ENCODE data around the gene CA6.

The CA6 gene

DNA sequence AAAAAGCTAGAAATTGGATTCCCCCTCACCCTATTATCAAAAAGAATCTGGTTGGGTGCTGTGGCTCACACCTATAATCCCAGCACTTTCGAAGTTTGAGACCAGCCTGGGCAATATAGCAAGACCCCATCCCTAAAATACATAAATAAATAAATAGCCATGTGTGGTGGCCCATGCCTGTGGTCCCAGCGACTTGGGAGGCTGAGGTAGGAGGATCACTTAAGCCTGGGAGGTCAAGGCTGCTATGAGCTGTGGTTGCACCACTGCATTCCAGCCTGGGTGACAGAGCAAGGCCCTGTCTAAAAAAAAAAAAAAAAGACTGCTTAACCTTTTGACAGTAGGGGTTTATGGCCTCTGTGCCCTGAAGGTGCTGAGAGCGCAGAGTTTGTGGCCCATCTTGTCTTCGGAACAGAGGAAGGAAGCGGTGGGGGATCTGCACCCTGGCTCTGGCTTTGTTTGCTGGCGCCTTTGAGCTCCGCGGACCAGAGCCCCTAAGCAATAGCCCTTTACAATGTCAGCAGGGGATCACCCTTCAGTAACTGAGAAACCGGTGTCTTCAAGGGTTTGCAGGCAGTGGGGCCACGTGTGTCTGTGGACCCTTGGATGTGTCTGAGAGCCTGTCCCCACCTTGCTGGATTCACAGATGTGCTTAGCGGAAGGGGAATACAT lies 58.5 kb downstream of the CA6 start:
- Histone ChIP-seq H3K27ac (ENCODE audit: low read depth, low read length) (no peak overlapping the region), H3K27me3 (ENCODE audit: control insufficient read depth, insufficient read depth, low read length) (no peaks in the 10 kb centered on the region), H3K9ac (ENCODE audit: low read length) (no peak overlapping the region), H3K4me3 (ENCODE audit: low read length) (no peak overlapping the region), H3K36me3 (ENCODE audit: control insufficient read depth, insufficient read depth, low read length) (no peaks in the 10 kb centered on the region), H3K4me1 (ENCODE audit: control insufficient read depth, insufficient read depth, low read length) (no peaks in the 10 kb centered on the region)

GRCh38 chr1:9004700-9005394 lies 59.2 kb downstream of the CA6 start:
- no peaks in the 10 kb centered on the region for H3K36me3 ChIP-seq (ENCODE audit: control insufficient read depth, insufficient read depth, low read length)
- no peak overlapping the region for H3K27ac ChIP-seq (ENCODE audit: low read depth, low read length)
- no peaks in the 10 kb centered on the region for H3K4me1 ChIP-seq (ENCODE audit: control insufficient read depth, insufficient read depth, low read length)
- no peak overlapping the region for H3K4me3 ChIP-seq (ENCODE audit: low read length)
- H3K9ac ChIP-seq (ENCODE audit: low read length): no peak overlapping the region
- no peaks in the 10 kb centered on the region for H3K27me3 ChIP-seq (ENCODE audit: control insufficient read depth, insufficient read depth, low read length)

- H3K27ac ChIP-seq (ENCODE audit: low read depth, low read length): no peak overlapping the region
- no peaks in the 10 kb centered on the region for H3K27me3 ChIP-seq (ENCODE audit: control insufficient read depth, insufficient read depth, low read length)
- no peak overlapping the region for H3K9ac ChIP-seq (ENCODE audit: low read length)
- no peaks in the 10 kb centered on the region for H3K36me3 ChIP-seq (ENCODE audit: control insufficient read depth, insufficient read depth, low read length)
- no peak overlapping the region for H3K4me3 ChIP-seq (ENCODE audit: low read length)
- H3K4me1 ChIP-seq (ENCODE audit: control insufficient read depth, insufficient read depth, low read length): no peaks in the 10 kb centered on the region
Observed at GRCh38 chr1:9005395-9005708, 59.7 kb downstream of the CA6 start.

DNA sequence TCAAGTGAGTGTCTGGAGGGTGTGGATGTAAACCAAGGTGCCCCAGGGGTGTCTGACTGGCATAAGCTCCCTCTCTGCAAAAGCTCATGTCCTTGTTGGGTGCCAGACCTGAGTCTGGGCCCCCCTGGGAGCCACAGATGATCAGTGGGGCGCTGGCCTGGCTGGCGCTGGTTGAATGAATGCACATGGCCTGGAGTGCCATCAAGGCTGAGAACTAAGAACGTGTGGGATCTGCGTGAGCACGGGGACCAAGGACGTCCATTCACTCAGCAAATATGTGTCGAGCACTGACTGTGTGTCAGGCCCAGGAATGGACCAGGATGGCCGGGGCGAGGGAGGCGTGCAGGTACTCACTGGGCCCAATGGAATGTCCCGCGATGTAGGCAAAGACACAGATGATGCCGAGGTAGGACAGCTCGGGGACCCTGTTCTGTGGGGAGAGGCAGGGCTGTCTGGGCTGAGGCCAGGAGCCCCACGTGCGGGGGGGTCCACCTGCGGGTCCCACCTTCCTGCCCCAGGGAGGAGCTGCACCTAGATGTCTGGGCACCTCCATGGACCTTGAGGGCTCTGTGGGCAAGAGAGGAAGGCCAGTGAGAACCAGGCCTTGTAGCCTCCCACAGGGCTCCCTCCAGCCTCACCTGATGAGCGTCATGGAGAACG lies 61.4 kb downstream of the CA6 start:
- H3K9ac ChIP-seq (ENCODE audit: low read length): no peak overlapping the region
- no peak overlapping the region for H3K27ac ChIP-seq (ENCODE audit: low read depth, low read length)
- H3K36me3 ChIP-seq (ENCODE audit: control insufficient read depth, insufficient read depth, low read length): no peaks in the 10 kb centered on the region
- no peaks in the 10 kb centered on the region for H3K4me1 ChIP-seq (ENCODE audit: control insufficient read depth, insufficient read depth, low read length)
- no peak overlapping the region for H3K4me3 ChIP-seq (ENCODE audit: low read length)
- no peaks in the 10 kb centered on the region for H3K27me3 ChIP-seq (ENCODE audit: control insufficient read depth, insufficient read depth, low read length)

DNA sequence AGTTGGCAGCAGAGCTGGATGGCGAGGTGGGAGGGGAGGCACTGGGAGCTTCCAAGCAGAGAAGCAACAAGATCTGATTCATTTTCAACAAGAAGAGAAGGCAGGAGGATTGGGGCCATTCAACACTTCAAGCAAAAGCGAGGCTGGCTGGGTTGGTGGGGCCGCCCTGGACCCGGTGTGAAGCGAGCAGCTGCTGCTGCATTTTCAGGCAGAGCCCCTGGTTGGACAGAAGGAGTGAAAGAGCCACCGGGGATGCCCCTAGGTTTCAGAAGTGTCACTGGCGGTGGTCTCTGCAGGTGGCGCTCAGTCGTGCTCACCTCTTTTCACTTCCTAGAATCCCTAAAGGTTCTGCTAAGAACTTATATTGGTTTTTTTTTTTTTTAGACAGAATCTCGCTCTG lies 62.6 kb downstream of the CA6 start:
- H3K27ac ChIP-seq (ENCODE audit: low read depth, low read length): no peak overlapping the region
- no peaks in the 10 kb centered on the region for H3K27me3 ChIP-seq (ENCODE audit: control insufficient read depth, insufficient read depth, low read length)
- no peak overlapping the region for H3K4me3 ChIP-seq (ENCODE audit: low read length)
- H3K9ac ChIP-seq (ENCODE audit: low read length): no peak overlapping the region
- no peaks in the 10 kb centered on the region for H3K36me3 ChIP-seq (ENCODE audit: control insufficient read depth, insufficient read depth, low read length)
- no peaks in the 10 kb centered on the region for H3K4me1 ChIP-seq (ENCODE audit: control insufficient read depth, insufficient read depth, low read length)

- no peak overlapping the region for H3K4me3 ChIP-seq (ENCODE audit: low read length)
- H3K27me3 ChIP-seq (ENCODE audit: control insufficient read depth, insufficient read depth, low read length): no peaks in the 10 kb centered on the region
- H3K9ac ChIP-seq (ENCODE audit: low read length): no peak overlapping the region
- no peaks in the 10 kb centered on the region for H3K4me1 ChIP-seq (ENCODE audit: control insufficient read depth, insufficient read depth, low read length)
- no peaks in the 10 kb centered on the region for H3K36me3 ChIP-seq (ENCODE audit: control insufficient read depth, insufficient read depth, low read length)
- no peak overlapping the region for H3K27ac ChIP-seq (ENCODE audit: low read depth, low read length)
Observed at GRCh38 chr1:9009438-9010370, 64.0 kb downstream of the CA6 start.

- no peak overlapping the region for H3K9ac ChIP-seq (ENCODE audit: low read length)
- H3K27me3 ChIP-seq (ENCODE audit: control insufficient read depth, insufficient read depth, low read length): no peaks in the 10 kb centered on the region
- no peak overlapping the region for H3K27ac ChIP-seq (ENCODE audit: low read depth, low read length)
- no peak overlapping the region for H3K4me3 ChIP-seq (ENCODE audit: low read length)
- H3K36me3 ChIP-seq (ENCODE audit: control insufficient read depth, insufficient read depth, low read length): no peaks in the 10 kb centered on the region
- H3K4me1 ChIP-seq (ENCODE audit: control insufficient read depth, insufficient read depth, low read length): no peaks in the 10 kb centered on the region
Observed at GRCh38 chr1:9010781-9011323, 65.2 kb downstream of the CA6 start.

GRCh38 chr1:9013819-9014218 lies 68.2 kb downstream of the CA6 start:
- no peak overlapping the region for H3K9ac ChIP-seq (ENCODE audit: low read length)
- H3K27me3 ChIP-seq (ENCODE audit: control insufficient read depth, insufficient read depth, low read length): no peaks in the 10 kb centered on the region
- H3K27ac ChIP-seq (ENCODE audit: low read depth, low read length): no peak overlapping the region
- H3K36me3 ChIP-seq (ENCODE audit: control insufficient read depth, insufficient read depth, low read length): no peaks in the 10 kb centered on the region
- no peaks in the 10 kb centered on the region for H3K4me1 ChIP-seq (ENCODE audit: control insufficient read depth, insufficient read depth, low read length)
- no peak overlapping the region for H3K4me3 ChIP-seq (ENCODE audit: low read length)

- no peak overlapping the region for H3K27ac ChIP-seq (ENCODE audit: low read depth, low read length)
- no peak overlapping the region for H3K9ac ChIP-seq (ENCODE audit: low read length)
- H3K27me3 ChIP-seq (ENCODE audit: control insufficient read depth, insufficient read depth, low read length): no peaks in the 10 kb centered on the region
- no peaks in the 10 kb centered on the region for H3K36me3 ChIP-seq (ENCODE audit: control insufficient read depth, insufficient read depth, low read length)
- H3K4me1 ChIP-seq (ENCODE audit: control insufficient read depth, insufficient read depth, low read length): no peaks in the 10 kb centered on the region
- H3K4me3 ChIP-seq (ENCODE audit: low read length): no peak overlapping the region
Observed at GRCh38 chr1:9014475-9015375, 69.1 kb downstream of the CA6 start.

DNA sequence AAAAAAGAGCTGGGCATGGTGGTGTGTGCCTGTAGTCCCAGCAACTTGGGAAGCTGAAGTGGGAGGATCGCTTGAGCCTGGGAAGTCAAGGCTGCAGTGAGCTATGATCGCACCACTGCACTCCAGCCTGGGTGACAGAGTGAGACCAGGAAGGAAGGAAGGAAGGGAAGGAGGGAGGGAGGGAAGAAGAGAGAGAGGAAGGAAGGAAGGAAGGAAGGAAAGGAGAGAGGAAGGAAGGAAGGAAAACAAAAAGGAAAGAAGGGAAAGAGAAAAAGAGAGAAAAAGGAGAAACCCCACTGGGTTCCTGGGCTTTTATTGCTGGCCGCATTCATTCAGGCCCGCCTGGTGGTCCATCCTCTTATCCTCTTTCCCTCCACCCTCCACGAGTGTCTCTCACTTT lies 70.8 kb downstream of the CA6 start:
- no peak overlapping the region for H3K4me3 ChIP-seq (ENCODE audit: low read length)
- H3K27ac ChIP-seq (ENCODE audit: low read depth, low read length): no peak overlapping the region
- H3K36me3 ChIP-seq (ENCODE audit: control insufficient read depth, insufficient read depth, low read length): no peaks in the 10 kb centered on the region
- no peak overlapping the region for H3K9ac ChIP-seq (ENCODE audit: low read length)
- H3K4me1 ChIP-seq (ENCODE audit: control insufficient read depth, insufficient read depth, low read length): no peaks in the 10 kb centered on the region
- no peaks in the 10 kb centered on the region for H3K27me3 ChIP-seq (ENCODE audit: control insufficient read depth, insufficient read depth, low read length)

GRCh38 chr1:9018333-9018732 lies 72.7 kb downstream of the CA6 start:
- H3K36me3 ChIP-seq (ENCODE audit: control insufficient read depth, insufficient read depth, low read length): no peaks in the 10 kb centered on the region
- no peaks in the 10 kb centered on the region for H3K27me3 ChIP-seq (ENCODE audit: control insufficient read depth, insufficient read depth, low read length)
- H3K27ac ChIP-seq (ENCODE audit: low read depth, low read length): no peak overlapping the region
- no peak overlapping the region for H3K9ac ChIP-seq (ENCODE audit: low read length)
- no peak overlapping the region for H3K4me3 ChIP-seq (ENCODE audit: low read length)
- no peaks in the 10 kb centered on the region for H3K4me1 ChIP-seq (ENCODE audit: control insufficient read depth, insufficient read depth, low read length)
